D721Med (cell line): Measurements from ENCODE around the gene ZBTB2.

Source experiments
- DNase-seq: peaks from one replicate; pipeline ENCODE4 v3.0.0; 2011; ENCODE audit warnings: low spot score; ENCODE audit not compliant: insufficient read length
- FAIRE-seq: peaks from 2 replicates; lab custom pipeline; 2011; peaks lifted over from hg19 to GRCh38; lab: Jason Lieb, UNC
- TF ChIP-seq, protein P1 (sequence below): IDR thresholded peaks from 2 replicates; pipeline ENCODE4 v1.5.1; 2012; ENCODE audit warnings: mild to moderate bottlenecking, control low read depth; ENCODE audit not compliant: insufficient read depth; ENCODE audit errors: missing control alignments

ZBTB2 gene

DNA sequence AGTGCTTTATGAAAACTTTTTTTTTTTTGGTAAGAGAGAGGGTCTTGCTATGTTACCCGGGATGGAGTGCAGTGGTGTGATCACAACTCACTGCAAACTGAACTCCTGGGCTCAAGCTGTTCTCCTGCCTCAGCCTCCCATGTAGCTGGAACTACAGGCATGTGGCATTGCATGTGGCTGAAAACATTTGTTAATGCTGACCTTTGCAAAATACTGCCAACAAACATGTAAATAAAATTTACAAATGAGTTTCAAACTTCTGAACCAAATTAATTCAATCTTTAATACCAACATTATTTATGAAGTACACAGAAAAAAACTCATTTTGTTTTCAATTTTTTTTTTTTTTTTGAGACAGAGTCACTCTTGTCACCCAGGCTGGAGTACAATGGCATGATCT lies 26.1 kb upstream of the ZBTB2 start:
- TF ChIP-seq, protein P1, sequence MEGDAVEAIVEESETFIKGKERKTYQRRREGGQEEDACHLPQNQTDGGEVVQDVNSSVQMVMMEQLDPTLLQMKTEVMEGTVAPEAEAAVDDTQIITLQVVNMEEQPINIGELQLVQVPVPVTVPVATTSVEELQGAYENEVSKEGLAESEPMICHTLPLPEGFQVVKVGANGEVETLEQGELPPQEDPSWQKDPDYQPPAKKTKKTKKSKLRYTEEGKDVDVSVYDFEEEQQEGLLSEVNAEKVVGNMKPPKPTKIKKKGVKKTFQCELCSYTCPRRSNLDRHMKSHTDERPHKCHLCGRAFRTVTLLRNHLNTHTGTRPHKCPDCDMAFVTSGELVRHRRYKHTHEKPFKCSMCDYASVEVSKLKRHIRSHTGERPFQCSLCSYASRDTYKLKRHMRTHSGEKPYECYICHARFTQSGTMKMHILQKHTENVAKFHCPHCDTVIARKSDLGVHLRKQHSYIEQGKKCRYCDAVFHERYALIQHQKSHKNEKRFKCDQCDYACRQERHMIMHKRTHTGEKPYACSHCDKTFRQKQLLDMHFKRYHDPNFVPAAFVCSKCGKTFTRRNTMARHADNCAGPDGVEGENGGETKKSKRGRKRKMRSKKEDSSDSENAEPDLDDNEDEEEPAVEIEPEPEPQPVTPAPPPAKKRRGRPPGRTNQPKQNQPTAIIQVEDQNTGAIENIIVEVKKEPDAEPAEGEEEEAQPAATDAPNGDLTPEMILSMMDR, result no peak
- no peak for DNase-seq
- FAIRE-seq, result no peak

GRCh38 chr6:151414641-151415260 lies 23.4 kb upstream of the ZBTB2 start:
- TF ChIP-seq, protein P1, result no peak
- DNase-seq, result no peak
- no peak for FAIRE-seq

- TF ChIP-seq, protein P1, result no peak
- no peak for FAIRE-seq
These were observed 22.2 kb upstream of the ZBTB2 start for GRCh38 chr6:151413372-151414145.

GRCh38 chr6:151412909-151413308 lies 21.6 kb upstream of the ZBTB2 start:
- TF ChIP-seq, protein P1, result no peak
- DNase-seq, result no peak
- no peak for FAIRE-seq

More at GRCh38 chr6:151413372-151414145, 22.2 kb upstream of the ZBTB2 start:
- no peak for DNase-seq

DNA sequence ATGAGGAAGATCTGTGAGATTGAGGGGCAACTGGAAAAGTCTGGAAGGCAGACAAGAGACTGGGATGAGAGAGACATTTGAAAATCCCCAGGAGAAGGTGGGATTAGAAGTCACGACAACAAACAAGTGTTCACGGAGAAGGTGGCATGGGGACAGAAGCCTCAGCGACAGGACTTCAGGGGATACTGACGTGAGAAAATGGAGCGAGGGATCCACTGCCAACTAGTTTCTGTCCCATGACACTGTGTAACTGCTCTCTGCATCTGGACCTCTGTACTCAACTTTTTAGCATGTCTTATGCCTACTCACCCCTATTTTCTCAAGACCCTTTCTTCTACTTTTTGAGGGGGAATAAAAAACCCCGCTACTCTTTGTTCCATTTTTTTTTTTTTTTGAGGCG lies 18.3 kb upstream of the ZBTB2 start:
- TF ChIP-seq, protein P1, result no peak
- DNase-seq, result no peak
- no peak for FAIRE-seq

- DNase-seq (no peak), FAIRE-seq (no peak)
- TF ChIP-seq, protein P1, result no peak
These were observed 17.9 kb upstream of the ZBTB2 start for GRCh38 chr6:151409260-151409659.

DNA sequence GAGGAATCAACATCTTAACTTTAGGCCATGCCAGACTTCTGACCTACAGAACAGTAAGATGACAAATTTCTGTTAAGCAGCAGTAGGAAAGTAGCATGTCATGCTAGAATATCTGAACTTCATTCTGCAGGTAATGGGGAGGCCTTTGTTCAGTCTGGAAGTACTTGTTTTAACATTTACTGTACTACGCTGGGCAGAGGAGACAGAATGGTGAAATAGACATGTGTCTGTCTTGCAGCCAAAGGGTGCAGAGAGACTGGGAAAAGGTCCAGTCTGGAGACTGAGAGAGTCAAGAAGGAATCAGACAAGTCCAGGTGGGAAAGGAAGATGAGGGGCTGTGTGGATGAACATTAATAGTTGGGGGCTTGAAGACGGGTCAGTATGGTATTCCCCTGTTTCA lies 17.5 kb upstream of the ZBTB2 start:
- no peak for FAIRE-seq
- no peak for DNase-seq
- TF ChIP-seq, protein P1, result no peak
